Motor neuron (in vitro differentiated cells): Measurements from ENCODE around the gene CCDC169. TPM values are rescaled to one million over a fixed set of nuclear protein-coding genes. Genes with fewer than 3 reads are reported as not detected.
A peak's percentile ranks its signal among the peaks of the same experiment; 100 is the strongest.

Source experiments
- ATAC-seq, 8 experiments: fragments of 200-7000 bp; cut with Tn5 transposase; replicated peaks in 6 of 8; 2 replicates each; pipeline ENCODE4 v1.8.0; 2021; ENCODE audit warnings: mild to moderate bottlenecking in 8 of 8, moderate library complexity in 8 of 8
- H3K27ac ChIP-seq, 2 donors: fragments of 250-450 bp; sonication (Bioruptor Pico); 2 replicates each; pipeline ENCODE4 v1.9.0; 2021; ENCODE audit warnings: antibody characterized with exemption in 2 of 2, mild to moderate bottlenecking in 2 of 2, moderate library complexity in 1 of 2
- H3K4me1 ChIP-seq, 2 donors: fragments of 250-450 bp; sonication (Bioruptor Pico); replicated peaks in 1 of 2; 2 replicates each; pipeline ENCODE4 v1.6.1; 2021; ENCODE audit warnings: antibody characterized with exemption in 2 of 2, mild to moderate bottlenecking in 2 of 2, moderate library complexity in 1 of 2
- H3K4me3 ChIP-seq, 5 donors: fragments of 250-450 bp; sonication (Bioruptor Pico); 2 replicates each; pipeline ENCODE4 v1.9.0; 2021; ENCODE audit warnings: antibody characterized with exemption in 5 of 5, mild to moderate bottlenecking in 5 of 5, moderate library complexity in 4 of 5
- WGBS, 10 experiments: fragments of 450-650 bp; shearing (Covaris generic); methylation state at CpG; one replicate each; pipeline ENCODE4 v1.0.0; 2022; 5-methylcytosine and 5-hydroxymethylcytosine counted together
- in situ Hi-C, 9 experiments: fragments of 400-800 bp; cut with MboI; loops; one replicate each; pipeline ENCODE4 v1.15.0; 2021; ENCODE audit warnings: low sequenced_read_pairs in 9 of 9, low pct_unique_long_range_greater_than_20kb in 2 of 9; ENCODE audit not compliant: unreplicated experiment in 9 of 9
- total RNA-seq, 8 experiments: library from RNA; unstranded; fragments of 300-600 nt; gene quantifications; 2 replicates each; pipeline versions ENCODE4 v1.2.3 to v1.2.4, GENCODE V29; 2022

Gene CCDC169
- total RNA-seq, 8 experiments from 2014 or later: 0.24 to 11.6 (median 7.1) TPM

GRCh38 chr13:36298535-36299068 is 988 bp upstream of the CCDC169 start:
- H3K4me1 ChIP-seq: peaks cover 11% of the 10 kb centered on the region in 2 donors
- H3K4me3 ChIP-seq: peak overlapping the region; percentile 66 to 86 (median 73)
- H3K27ac ChIP-seq: peak overlapping the region; percentile 77 to 83
- peak in 5 of 8 experiments; percentile 4 to 62 (median 41) for ATAC-seq
- 0 to 33% (median 4%) methylated on average over 1 to 2 of the region's 4 CpGs; no CpG with 5 or more reads in 6 of the 10 experiments for WGBS, 10 experiments
- in situ Hi-C loops: no loop called here

GRCh38 chr13:36294096-36294495 is 3.5 kb downstream of the CCDC169 start:
- Histone ChIP-seq H3K4me1 (peaks cover 2 to 4% of the 10 kb centered on the region in 2 donors), H3K27ac (no peak overlapping the region), H3K4me3 (no peak overlapping the region)
- WGBS, 10 experiments: 48 to 100% (median 80%) methylated on average over 1 to 3 of the region's 3 CpGs; no CpG with 5 or more reads in 1 of the 10 experiments
- no peak for ATAC-seq
- in situ Hi-C loops: no loop called here

GRCh38 chr13:36293497-36293896 is 4.1 kb downstream of the CCDC169 start:
- no peak for ATAC-seq
- in situ Hi-C loops: no loop called here
- 50 to 100% (median 89%) methylated on average over 1 of the region's 1 CpG; no CpG with 5 or more reads in 7 of the 10 experiments for WGBS, 10 experiments
- Histone ChIP-seq H3K27ac (no peak overlapping the region), H3K4me1 (no peaks in the 10 kb centered on the region), H3K4me3 (no peak overlapping the region)

GRCh38 chr13:36288794-36289391 is 8.7 kb downstream of the CCDC169 start:
- no peak overlapping the region for H3K27ac ChIP-seq
- no peaks in the 10 kb centered on the region for H3K4me1 ChIP-seq
- ATAC-seq: no peak
- in situ Hi-C loops: no loop called here
- H3K4me3 ChIP-seq: no peak overlapping the region

GRCh38 chr13:36286006-36286405 is 11.6 kb downstream of the CCDC169 start:
- no peak for ATAC-seq
- 43 to 100% (median 90%) methylated on average over 1 to 2 of the region's 2 CpGs; no CpG with 5 or more reads in 1 of the 10 experiments for WGBS, 10 experiments
- H3K4me1 ChIP-seq: no peaks in the 10 kb centered on the region
- H3K4me3 ChIP-seq: no peak overlapping the region
- in situ Hi-C loops: no loop called here
- no peak overlapping the region for H3K27ac ChIP-seq

GRCh38 chr13:36282821-36283432 is 14.7 kb downstream of the CCDC169 start:
- WGBS, 10 experiments: 21 to 83% (median 49%) methylated on average over 1 to 6 of the region's 6 CpGs; no CpG with 5 or more reads in 1 of the 10 experiments
- ATAC-seq: peak in 5 of 8 experiments; percentile 24 to 67 (median 47)
- in situ Hi-C loops: no loop called here
- H3K4me1 ChIP-seq: no peaks in the 10 kb centered on the region
- H3K27ac ChIP-seq: no peak overlapping the region
- H3K4me3 ChIP-seq: no peak overlapping the region

- WGBS, 10 experiments: 37 to 100% (median 77%) methylated on average over 1 to 3 of the region's 3 CpGs; no CpG with 5 or more reads in 1 of the 10 experiments
- no peak overlapping the region for H3K27ac ChIP-seq
- peak in 6 of 8 experiments; percentile 43 to 63 (median 46) for ATAC-seq
- no peak overlapping the region for H3K4me3 ChIP-seq
- in situ Hi-C loops: loop anchor here in 5 of 9 experiments (5.0 to 10.0 kb wide), 3 partner anchors 291 to 301 kb away; no protein-coding TSS in a partner anchor
- H3K4me1 ChIP-seq: no peaks in the 10 kb centered on the region
Observed at GRCh38 chr13:36275190-36276002, 22.2 kb downstream of the CCDC169 start.

GRCh38 chr13:36273431-36273830 is 24.2 kb downstream of the CCDC169 start:
- in situ Hi-C loops: loop anchor here in 7 of 9 experiments (10.0 to 25.0 kb wide), 3 partner anchors 286 to 299 kb away; no protein-coding TSS in a partner anchor
- ATAC-seq: no peak
- H3K27ac ChIP-seq: no peak overlapping the region
- 27 to 100% (median 95%) methylated on average over 1 to 2 of the region's 2 CpGs; no CpG with 5 or more reads in 1 of the 10 experiments for WGBS, 10 experiments
- H3K4me1 ChIP-seq: no peaks in the 10 kb centered on the region
- H3K4me3 ChIP-seq: no peak overlapping the region

- in situ Hi-C loops: loop anchor here in 4 of 9 experiments (10.0 to 25.0 kb wide), 2 partner anchors 275 to 277 kb away; no protein-coding TSS in a partner anchor
- no peak overlapping the region for H3K4me3 ChIP-seq
- no peak overlapping the region for H3K27ac ChIP-seq
- H3K4me1 ChIP-seq: no peaks in the 10 kb centered on the region
- peak in 1 of 8 experiments; percentile 48 for ATAC-seq
Observed at GRCh38 chr13:36261976-36262375, 35.6 kb downstream of the CCDC169 start.

GRCh38 chr13:36261011-36261410 is 36.6 kb downstream of the CCDC169 start:
- in situ Hi-C loops: loop anchor here in 4 of 9 experiments (10.0 to 25.0 kb wide), 2 partner anchors 274 to 276 kb away; no protein-coding TSS in a partner anchor
- H3K27ac ChIP-seq: no peak overlapping the region

GRCh38 chr13:36259361-36260137 is 38.1 kb downstream of the CCDC169 start:
- no peaks in the 10 kb centered on the region for H3K4me1 ChIP-seq
- H3K27ac ChIP-seq: no peak overlapping the region
- WGBS, 10 experiments: 60 to 100% (median 92%) methylated on average over 1 to 6 of the region's 8 CpGs; no CpG with 5 or more reads in 2 of the 10 experiments
- no peak for ATAC-seq
- in situ Hi-C loops: loop anchor here in 4 of 9 experiments (10.0 to 25.0 kb wide), 2 partner anchors 272 to 275 kb away; no protein-coding TSS in a partner anchor
- no peak overlapping the region for H3K4me3 ChIP-seq

More at GRCh38 chr13:36261011-36261410, 36.6 kb downstream of the CCDC169 start:
- ATAC-seq: no peak
- WGBS, 10 experiments: 0 to 100% (median 65%) methylated on average over 1 to 3 of the region's 3 CpGs; no CpG with 5 or more reads in 2 of the 10 experiments
- Histone ChIP-seq H3K4me1 (no peaks in the 10 kb centered on the region), H3K4me3 (no peak overlapping the region)

GRCh38 chr13:36258831-36259230 is 38.8 kb downstream of the CCDC169 start:
- no peaks in the 10 kb centered on the region for H3K4me1 ChIP-seq
- no peak overlapping the region for H3K4me3 ChIP-seq
- in situ Hi-C loops: loop anchor here in 3 of 9 experiments (25.0 kb wide), 1 partner anchor 272 kb away; no protein-coding TSS in a partner anchor
- no peak for ATAC-seq
- no peak overlapping the region for H3K27ac ChIP-seq
- WGBS, 10 experiments: 20 to 100% (median 86%) methylated on average over 1 to 7 of the region's 8 CpGs; no CpG with 5 or more reads in 4 of the 10 experiments
